ENCODE results near the gene FAM222B. TPM values are rescaled to one million over a fixed set of nuclear protein-coding genes. Genes with fewer than 3 reads are reported as not detected.

FAM222B gene
- total and polyA plus RNA-seq, 7 donors: 5.0 to 16.2 (median 11.9) TPM

- TF ChIP-seq EP300 (IDR thresholded peaks at IDR 0.05) (no peak), POLR2AphosphoS5 (IDR thresholded peaks at IDR 0.05) (no peak), POLR2A (IDR thresholded peaks at IDR 0.05) (no peak), CTCF (IDR thresholded peaks at IDR 0.05) (no peak)
- no peak overlapping the region for H3K27ac ChIP-seq
- no peak overlapping the region for H3K4me3 ChIP-seq
- no peak for DNase-seq
- peaks cover 0 to 6% (median 2%) of the 10 kb centered on the region in 4 donors for H3K4me1 ChIP-seq
- no peaks in the 10 kb centered on the region for H3K9me3 ChIP-seq
- no peaks in the 10 kb centered on the region for H3K27me3 ChIP-seq
- 81 to 92% methylated on average over 7 of the region's 7 CpGs for WGBS, 2 donors
- peaks cover 4 to 47% (median 13%) of the 10 kb centered on the region in 4 donors for H3K36me3 ChIP-seq
- intact Hi-C loops (cut with DNase I): no loop called here
These were observed 46.2 kb upstream of the FAM222B start for GRCh38 chr17:28888832-28889231.

GRCh38 chr17:28887871-28888471 lies 45.4 kb upstream of the FAM222B start:
- Histone ChIP-seq H3K36me3 (peaks cover 6 to 56% (median 19%) of the 10 kb centered on the region in 4 donors), H3K9me3 (no peaks in the 10 kb centered on the region), H3K4me3 (no peak overlapping the region), H3K27me3 (no peaks in the 10 kb centered on the region), H3K4me1 (peaks cover 0 to 4% (median 1%) of the 10 kb centered on the region in 4 donors), H3K27ac (no peak overlapping the region)
- no peak for DNase-seq
- no peak for TF ChIP-seq POLR2AphosphoS5 (IDR thresholded peaks at IDR 0.05)
- TF ChIP-seq CTCF (IDR thresholded peaks at IDR 0.05): no peak
- TF ChIP-seq POLR2A (IDR thresholded peaks at IDR 0.05): no peak
- TF ChIP-seq EP300 (IDR thresholded peaks at IDR 0.05): no peak
- intact Hi-C loops (cut with DNase I): no loop called here
- WGBS, 2 donors: 86 to 93% methylated on average over 12 of the region's 12 CpGs

- TF ChIP-seq POLR2AphosphoS5 (IDR thresholded peaks at IDR 0.05) (no peak), EP300 (IDR thresholded peaks at IDR 0.05) (no peak), POLR2A (IDR thresholded peaks at IDR 0.05) (no peak), CTCF (IDR thresholded peaks at IDR 0.05) (no peak)
- no peaks in the 10 kb centered on the region for H3K27me3 ChIP-seq
- H3K9me3 ChIP-seq: no peaks in the 10 kb centered on the region
- no peak overlapping the region for H3K4me3 ChIP-seq
- no peak overlapping the region for H3K27ac ChIP-seq
- DNase-seq: no peak
- peaks cover 0 to 4% (median 0%) of the 10 kb centered on the region in 4 donors for H3K4me1 ChIP-seq
- WGBS, 2 donors: 91 to 94% methylated on average over 10 of the region's 10 CpGs
- intact Hi-C loops (cut with DNase I): no loop called here
- peaks cover 26 to 71% (median 39%) of the 10 kb centered on the region in 4 donors for H3K36me3 ChIP-seq
These were observed 43.4 kb upstream of the FAM222B start for GRCh38 chr17:28885951-28886350.

- intact Hi-C loops (cut with DNase I): no loop called here
- 96 to 97% methylated on average over 4 of the region's 4 CpGs for WGBS, 2 donors
These were observed 42.8 kb upstream of the FAM222B start for GRCh38 chr17:28885363-28885762.

More at GRCh38 chr17:28885363-28885762, 42.8 kb upstream of the FAM222B start:
- H3K9me3 ChIP-seq: no peaks in the 10 kb centered on the region
- H3K27me3 ChIP-seq: no peaks in the 10 kb centered on the region
- TF ChIP-seq POLR2AphosphoS5 (IDR thresholded peaks at IDR 0.05) (no peak), EP300 (IDR thresholded peaks at IDR 0.05) (no peak), CTCF (IDR thresholded peaks at IDR 0.05) (no peak), POLR2A (IDR thresholded peaks at IDR 0.05) (no peak)
- no peak overlapping the region for H3K27ac ChIP-seq
- DNase-seq: no peak
- no peak overlapping the region for H3K4me3 ChIP-seq
- peaks cover 0 to 4% (median 0%) of the 10 kb centered on the region in 4 donors for H3K4me1 ChIP-seq
- peaks cover 31 to 72% (median 44%) of the 10 kb centered on the region in 4 donors for H3K36me3 ChIP-seq
